Neural cell (in vitro differentiated cells): ENCODE data around the gene P2RX3.

Experiments
- CTCF ChIP-seq: fragments of 450-650 bp; IDR thresholded peaks from 2 replicates; pipeline ENCODE4 v1.5.1; 2014; ENCODE audit warnings: antibody characterized with exemption, mild to moderate bottlenecking, moderate library complexity; ENCODE audit not compliant: poor library complexity, severe bottlenecking
- TAF1 ChIP-seq: IDR thresholded peaks from 2 replicates; pipeline ENCODE4 v1.6.1; 2012; ENCODE audit warnings: low read depth

GRCh38 chr11:57360991-57361390 lies 22.8 kb downstream of the P2RX3 start:
- TF ChIP-seq CTCF (no peak), TAF1 (no peak)
